GM12891 (cell line): ENCODE data around the gene PIK3R5.

Experiments used
- PAX5 ChIP-seq: IDR thresholded peaks from 2 replicates; pipeline ENCODE4 v1.6.1; 2011; ENCODE audit warnings: low read length, moderate library complexity, mild to moderate bottlenecking; ENCODE audit not compliant: insufficient read depth, severe bottlenecking
- POLR2A ChIP-seq: IDR thresholded peaks from 2 replicates; pipeline ENCODE4 v1.6.1; 2011; ENCODE audit warnings: low read depth, low read length, control low read depth
- POLR2AphosphoS5 ChIP-seq: IDR thresholded peaks from 2 replicates; pipeline ENCODE4 v1.6.1; 2011; ENCODE audit warnings: low read depth, low read length, control low read depth
- POU2F2 ChIP-seq: IDR thresholded peaks from 2 replicates; pipeline ENCODE4 v1.6.1; 2011; ENCODE audit warnings: low read depth, mild to moderate bottlenecking, control low read depth, low read length, moderate library complexity
- SPI1 ChIP-seq: IDR thresholded peaks from 2 replicates; pipeline ENCODE4 v1.6.1; 2011; ENCODE audit warnings: low read depth, low read length, control low read depth
- TAF1 ChIP-seq: IDR thresholded peaks from 2 replicates; pipeline ENCODE4 v1.6.1; 2011; ENCODE audit warnings: low read depth, low read length, control low read depth

DNA sequence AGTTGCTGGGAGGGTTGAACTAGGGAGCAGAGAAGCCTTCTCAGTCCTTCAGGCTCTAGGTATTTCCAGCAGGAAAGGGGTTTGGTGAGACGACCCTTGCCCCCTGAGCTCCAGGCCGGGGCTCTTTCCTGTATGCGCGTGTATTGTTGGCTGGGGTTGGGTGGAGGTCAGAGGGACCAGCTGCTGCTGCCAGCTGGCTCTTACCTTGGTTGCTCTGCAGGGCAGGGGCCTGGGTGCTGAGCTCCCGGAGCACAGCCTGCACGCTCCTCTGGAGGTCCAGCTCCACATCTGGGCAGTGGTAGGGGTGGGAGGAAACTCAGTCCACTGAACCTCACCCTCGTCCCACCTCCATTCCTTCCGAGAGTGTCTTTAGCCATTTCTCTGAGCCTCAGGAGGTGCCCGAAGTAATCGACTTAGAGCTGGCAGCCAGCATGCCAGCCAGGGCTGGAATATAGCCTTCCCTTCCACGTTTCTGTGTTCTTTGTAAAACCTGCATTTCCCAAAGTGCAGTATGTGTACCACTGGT lies 126.0 kb downstream of the PIK3R5 start:
- TF ChIP-seq POLR2A: no peak
- no peak for TF ChIP-seq POLR2AphosphoS5
- no peak for TF ChIP-seq SPI1
- TF ChIP-seq POU2F2: no peak
- no peak for TF ChIP-seq TAF1
- no peak for TF ChIP-seq PAX5
